Kidney capillary endothelial cell (primary cell): ENCODE results near the gene PTPRN.
"Not testable (repeated sequence)": the region's sequence is repeated elsewhere in the genome, so short reads cannot be mapped to it uniquely, and the experiment has no call there.

Experiments
- DNase-seq: peaks from one replicate; pipeline ENCODE4 v3.0.0-alpha.2; 2018; ENCODE audit warnings: low spot score

Gene PTPRN

GRCh38 chr2:219270055-219270372 is 39.2 kb downstream of the PTPRN start:
- no peak for DNase-seq

- DNase-seq, result no peak
Measured at GRCh38 chr2:219269362-219270054, 39.7 kb downstream of the PTPRN start.

GRCh38 chr2:219268294-219268693 is 40.9 kb downstream of the PTPRN start:
- DNase-seq, result no peak

- DNase-seq, result no peak
Measured at GRCh38 chr2:219266886-219267285, 42.3 kb downstream of the PTPRN start.

- no peak for DNase-seq
Measured at GRCh38 chr2:219266232-219266631, 43.0 kb downstream of the PTPRN start.

- DNase-seq, result no peak
Measured at GRCh38 chr2:219261024-219261855, 48.0 kb downstream of the PTPRN start.

- not testable (repeated sequence) for DNase-seq
Measured at GRCh38 chr2:219258942-219259341, 50.3 kb downstream of the PTPRN start.

- no peak for DNase-seq
Measured at GRCh38 chr2:219254590-219255201, 54.5 kb downstream of the PTPRN start.

GRCh38 chr2:219253753-219254589 is 55.2 kb downstream of the PTPRN start, which contains the start of gene TUBA4A:
Gene TUBA4A, minus strand, starts transcription at chr2:219253918. Its CDS starts 60 bp downstream, at chr2:219253858.
- peak; percentile 63 for DNase-seq

- DNase-seq, result no peak
Measured at GRCh38 chr2:219252900-219253752, 56.1 kb downstream of the PTPRN start, which contains the start of gene TUBA4B. Gene TUBA4B, plus strand, starts transcription at chr2:219253243. Its CDS starts 165 bp downstream, at chr2:219253408.

- no peak for DNase-seq
Measured at GRCh38 chr2:219252570-219252899, 56.7 kb downstream of the PTPRN start.

GRCh38 chr2:219252084-219252483 is 57.1 kb downstream of the PTPRN start:
- no peak for DNase-seq

GRCh38 chr2:219251656-219252055 is 57.5 kb downstream of the PTPRN start:
- no peak for DNase-seq

- no peak for DNase-seq
Measured at GRCh38 chr2:219250049-219250781, 59.0 kb downstream of the PTPRN start.

GRCh38 chr2:219249203-219249980 is 59.8 kb downstream of the PTPRN start:
- DNase-seq, result peak; percentile 86

GRCh38 chr2:219248845-219249202 is 60.4 kb downstream of the PTPRN start:
- no peak for DNase-seq

GRCh38 chr2:219247678-219248642 is 61.2 kb downstream of the PTPRN start:
- no peak for DNase-seq

- DNase-seq, result no peak
Measured at GRCh38 chr2:219246559-219246958, 62.6 kb downstream of the PTPRN start.

- no peak for DNase-seq
Measured at GRCh38 chr2:219245899-219246230, 63.3 kb downstream of the PTPRN start.
